ENCODE results near the gene ADPRS.

DNA sequence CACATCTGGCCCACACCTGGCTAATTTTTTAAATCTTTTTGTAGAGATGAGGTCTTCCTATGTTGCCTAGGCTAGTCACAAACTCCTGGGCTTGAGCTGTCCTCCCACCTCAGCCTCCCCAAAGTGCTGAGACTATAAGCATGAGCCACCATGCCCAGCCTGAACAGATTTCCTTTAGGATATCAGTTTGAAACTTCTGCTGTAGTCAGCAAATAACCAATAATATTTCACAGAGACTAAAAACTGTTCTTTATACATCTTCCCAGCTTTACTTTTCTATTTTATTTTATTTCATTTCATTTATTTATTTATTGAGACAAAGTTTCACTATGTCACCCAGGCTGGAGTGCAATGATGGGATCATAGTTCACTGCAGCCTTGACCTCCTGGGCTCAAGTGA lies 34.7 kb upstream of the ADPRS start:
- TF ChIP-seq EZH2 (IDR thresholded peaks at IDR 0.05; ENCODE audit: borderline replicate concordance, low read depth, low read length, severe bottlenecking) (no peak), POLR2A (IDR thresholded peaks at IDR 0.05; ENCODE audit: low read depth, low read length) (no peak), FOS (IDR thresholded peaks at IDR 0.05; ENCODE audit: borderline replicate concordance, insufficient read depth, low read length) (no peak), MYC (IDR thresholded peaks at IDR 0.05; ENCODE audit: low read depth, low read length) (no peak), POLR2AphosphoS5 (IDR thresholded peaks at IDR 0.05; ENCODE audit: insufficient read depth, low read depth, low read length) (no peak)
- TF ChIP-seq, protein P1, sequence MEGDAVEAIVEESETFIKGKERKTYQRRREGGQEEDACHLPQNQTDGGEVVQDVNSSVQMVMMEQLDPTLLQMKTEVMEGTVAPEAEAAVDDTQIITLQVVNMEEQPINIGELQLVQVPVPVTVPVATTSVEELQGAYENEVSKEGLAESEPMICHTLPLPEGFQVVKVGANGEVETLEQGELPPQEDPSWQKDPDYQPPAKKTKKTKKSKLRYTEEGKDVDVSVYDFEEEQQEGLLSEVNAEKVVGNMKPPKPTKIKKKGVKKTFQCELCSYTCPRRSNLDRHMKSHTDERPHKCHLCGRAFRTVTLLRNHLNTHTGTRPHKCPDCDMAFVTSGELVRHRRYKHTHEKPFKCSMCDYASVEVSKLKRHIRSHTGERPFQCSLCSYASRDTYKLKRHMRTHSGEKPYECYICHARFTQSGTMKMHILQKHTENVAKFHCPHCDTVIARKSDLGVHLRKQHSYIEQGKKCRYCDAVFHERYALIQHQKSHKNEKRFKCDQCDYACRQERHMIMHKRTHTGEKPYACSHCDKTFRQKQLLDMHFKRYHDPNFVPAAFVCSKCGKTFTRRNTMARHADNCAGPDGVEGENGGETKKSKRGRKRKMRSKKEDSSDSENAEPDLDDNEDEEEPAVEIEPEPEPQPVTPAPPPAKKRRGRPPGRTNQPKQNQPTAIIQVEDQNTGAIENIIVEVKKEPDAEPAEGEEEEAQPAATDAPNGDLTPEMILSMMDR (IDR thresholded peaks at IDR 0.05; ENCODE audit: extremely low read depth in 1 of 2, insufficient read depth in 1 of 2, low read depth in 1 of 2, low read length in 2 of 2): no peak
- TF ChIP-seq, protein P2, sequence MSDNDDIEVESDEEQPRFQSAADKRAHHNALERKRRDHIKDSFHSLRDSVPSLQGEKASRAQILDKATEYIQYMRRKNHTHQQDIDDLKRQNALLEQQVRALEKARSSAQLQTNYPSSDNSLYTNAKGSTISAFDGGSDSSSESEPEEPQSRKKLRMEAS (IDR thresholded peaks at IDR 0.05; ENCODE audit: insufficient read depth, insufficient read length): no peak

Data from endothelial cell of umbilical vein (primary cell).